T-helper 2 cell treated with Interferon-gamma antibody and Interleukin-4, amounts not matched to agents 5 μg/mL and 100 μg/mL, for 36 hours (primary cell): ENCODE data around the gene SLC29A1.

Experiments used
- DNase-seq: peaks from one replicate; pipeline ENCODE4 v3.0.0; 2021; ENCODE audit warnings: low spot score
- H3K27ac Mint-ChIP-seq: one replicate; pipeline ENCODE4 v1.8.0; 2021; ENCODE audit warnings: mild to moderate bottlenecking, mixed read lengths
- H3K27me3 Mint-ChIP-seq: one replicate; pipeline ENCODE4 v1.8.0; 2021; ENCODE audit warnings: low read depth, mixed read lengths
- H3K36me3 Mint-ChIP-seq: one replicate; pipeline ENCODE4 v1.8.0; 2021; ENCODE audit warnings: low read depth, mixed read lengths
- H3K4me1 Mint-ChIP-seq: one replicate; pipeline ENCODE4 v1.8.0; 2021; ENCODE audit warnings: low read depth, mixed read lengths
- H3K4me3 Mint-ChIP-seq: one replicate; pipeline ENCODE4 v1.8.0; 2022; ENCODE audit warnings: mild to moderate bottlenecking, moderate library complexity, mixed read lengths
- H3K9me3 Mint-ChIP-seq: one replicate; pipeline ENCODE4 v1.8.0; 2021; ENCODE audit warnings: mixed read lengths

SLC29A1 gene

GRCh38 chr6:44232676-44233566 is 9.5 kb downstream of the SLC29A1 start:
- no peak for DNase-seq
- H3K9me3 Mint-ChIP-seq, result no peaks in the 10 kb centered on the region
- no peaks in the 10 kb centered on the region for H3K27me3 Mint-ChIP-seq
- peaks cover 6% of the 10 kb centered on the region for H3K4me1 Mint-ChIP-seq
- peak overlapping the region; percentile 27 for H3K27ac Mint-ChIP-seq
- peaks cover 14% of the 10 kb centered on the region for H3K36me3 Mint-ChIP-seq
- no peak overlapping the region for H3K4me3 Mint-ChIP-seq

- H3K36me3 Mint-ChIP-seq, result peaks cover 14% of the 10 kb centered on the region
- no peaks in the 10 kb centered on the region for H3K27me3 Mint-ChIP-seq
- DNase-seq, result no peak
- no peaks in the 10 kb centered on the region for H3K9me3 Mint-ChIP-seq
- no peak overlapping the region for H3K4me3 Mint-ChIP-seq
- peaks cover 10% of the 10 kb centered on the region for H3K4me1 Mint-ChIP-seq
- peak overlapping the region; percentile 27 for H3K27ac Mint-ChIP-seq
Measured at GRCh38 chr6:44233567-44234100, 10.2 kb downstream of the SLC29A1 start.

GRCh38 chr6:44234101-44235025 is 11.0 kb downstream of the SLC29A1 start:
- Mint-ChIP-seq H3K27ac (no peak overlapping the region), H3K27me3 (no peaks in the 10 kb centered on the region), H3K4me1 (peaks cover 10% of the 10 kb centered on the region), H3K4me3 (no peak overlapping the region), H3K9me3 (no peaks in the 10 kb centered on the region), H3K36me3 (peaks cover 14% of the 10 kb centered on the region)
- DNase-seq, result no peak

- H3K9me3 Mint-ChIP-seq, result no peaks in the 10 kb centered on the region
- no peak for DNase-seq
- no peak overlapping the region for H3K27ac Mint-ChIP-seq
- H3K4me3 Mint-ChIP-seq, result no peak overlapping the region
- no peaks in the 10 kb centered on the region for H3K27me3 Mint-ChIP-seq
- H3K4me1 Mint-ChIP-seq, result peaks cover 10% of the 10 kb centered on the region
- H3K36me3 Mint-ChIP-seq, result peaks cover 11% of the 10 kb centered on the region
Measured at GRCh38 chr6:44235269-44235668, 11.9 kb downstream of the SLC29A1 start.

GRCh38 chr6:44235891-44236516 is 12.6 kb downstream of the SLC29A1 start:
- Mint-ChIP-seq H3K4me3 (no peak overlapping the region), H3K27ac (no peak overlapping the region), H3K36me3 (peaks cover 6% of the 10 kb centered on the region), H3K27me3 (no peaks in the 10 kb centered on the region), H3K9me3 (no peaks in the 10 kb centered on the region), H3K4me1 (peaks cover 10% of the 10 kb centered on the region)
- no peak for DNase-seq

- peak; percentile 89 for DNase-seq
- Mint-ChIP-seq H3K27ac (peak overlapping the region; percentile 96), H3K4me3 (peak overlapping the region; percentile 91), H3K36me3 (peaks cover 3% of the 10 kb centered on the region), H3K27me3 (no peaks in the 10 kb centered on the region), H3K4me1 (peaks cover 10% of the 10 kb centered on the region), H3K9me3 (no peaks in the 10 kb centered on the region)
Measured at GRCh38 chr6:44237021-44237812, 13.8 kb downstream of the SLC29A1 start.

- peaks cover 1% of the 10 kb centered on the region for H3K36me3 Mint-ChIP-seq
- peaks cover 9% of the 10 kb centered on the region for H3K4me1 Mint-ChIP-seq
- H3K4me3 Mint-ChIP-seq, result peak overlapping the region; percentile 91
- no peaks in the 10 kb centered on the region for H3K27me3 Mint-ChIP-seq
- H3K9me3 Mint-ChIP-seq, result no peaks in the 10 kb centered on the region
- H3K27ac Mint-ChIP-seq, result peak overlapping the region; percentile 96
- peak; percentile 92 for DNase-seq
Measured at GRCh38 chr6:44237813-44238433, 14.5 kb downstream of the SLC29A1 start.

GRCh38 chr6:44238687-44239350 is 15.4 kb downstream of the SLC29A1 start:
- Mint-ChIP-seq H3K4me1 (peaks cover 8% of the 10 kb centered on the region), H3K4me3 (peak overlapping the region; percentile 91), H3K27ac (peak overlapping the region; percentile 29), H3K9me3 (no peaks in the 10 kb centered on the region), H3K36me3 (no peaks in the 10 kb centered on the region), H3K27me3 (no peaks in the 10 kb centered on the region)
- no peak for DNase-seq

- peaks cover 2% of the 10 kb centered on the region for H3K27me3 Mint-ChIP-seq
- peaks cover 12% of the 10 kb centered on the region for H3K36me3 Mint-ChIP-seq
- H3K9me3 Mint-ChIP-seq, result no peaks in the 10 kb centered on the region
- no peak for DNase-seq
- H3K4me3 Mint-ChIP-seq, result no peak overlapping the region
- H3K27ac Mint-ChIP-seq, result no peak overlapping the region
- H3K4me1 Mint-ChIP-seq, result peaks cover 12% of the 10 kb centered on the region
Measured at GRCh38 chr6:44243345-44243744, 19.9 kb downstream of the SLC29A1 start.

GRCh38 chr6:44245391-44245911 is 22.1 kb downstream of the SLC29A1 start:
- H3K36me3 Mint-ChIP-seq, result peaks cover 33% of the 10 kb centered on the region
- peaks cover 2% of the 10 kb centered on the region for H3K27me3 Mint-ChIP-seq
- H3K4me1 Mint-ChIP-seq, result peaks cover 29% of the 10 kb centered on the region
- H3K9me3 Mint-ChIP-seq, result no peaks in the 10 kb centered on the region
- peak overlapping the region; percentile 80 for H3K27ac Mint-ChIP-seq
- no peak for DNase-seq
- H3K4me3 Mint-ChIP-seq, result peak overlapping the region; percentile 98

GRCh38 chr6:44245912-44246662 is 22.7 kb downstream of the SLC29A1 start:
- peak overlapping the region; percentile 97 for H3K27ac Mint-ChIP-seq
- peaks cover 29% of the 10 kb centered on the region for H3K4me1 Mint-ChIP-seq
- peaks cover 2% of the 10 kb centered on the region for H3K27me3 Mint-ChIP-seq
- no peaks in the 10 kb centered on the region for H3K9me3 Mint-ChIP-seq
- H3K36me3 Mint-ChIP-seq, result peaks cover 40% of the 10 kb centered on the region
- DNase-seq, result peak; percentile 91
- H3K4me3 Mint-ChIP-seq, result peak overlapping the region; percentile 98
